ENCODE data around the gene KLHL41.

Gene KLHL41

GRCh38 chr2:169509298-169509885, at the start of gene KLHL41:
Gene KLHL41, plus strand, starts transcription at chr2:169509702. Its CDS starts 77 bp downstream, at chr2:169509779.
- no peak for DNase-seq

GRCh38 chr2:169461143-169461542, 48.4 kb upstream of the KLHL41 start:
- no peak for DNase-seq

GRCh38 chr2:169462896-169463695, 46.4 kb upstream of the KLHL41 start:
- no peak for DNase-seq

DNA sequence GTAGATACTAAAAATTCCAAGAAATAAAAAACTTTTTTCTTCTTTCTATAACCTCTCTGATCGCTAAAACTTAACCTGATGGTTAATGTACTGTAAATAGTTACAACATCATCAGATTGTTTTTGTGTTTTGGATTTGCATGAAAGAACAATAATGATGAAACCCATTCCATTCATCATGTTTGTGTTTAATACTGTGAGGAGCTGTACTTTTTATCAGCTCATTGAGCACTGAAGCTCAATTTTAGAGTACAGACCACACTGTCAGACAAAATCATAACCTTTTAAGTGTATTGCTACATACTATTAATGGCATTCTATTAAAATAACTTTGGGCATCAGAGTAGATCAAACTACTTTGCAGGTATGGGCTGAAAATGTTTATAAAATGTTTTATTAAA, 45.0 kb upstream of the KLHL41 start:
- DNase-seq, result no peak

- DNase-seq, result no peak
These were observed 44.6 kb upstream of the KLHL41 start for GRCh38 chr2:169464882-169465281.

GRCh38 chr2:169468841-169469240, 40.7 kb upstream of the KLHL41 start:
- no peak for DNase-seq

DNA sequence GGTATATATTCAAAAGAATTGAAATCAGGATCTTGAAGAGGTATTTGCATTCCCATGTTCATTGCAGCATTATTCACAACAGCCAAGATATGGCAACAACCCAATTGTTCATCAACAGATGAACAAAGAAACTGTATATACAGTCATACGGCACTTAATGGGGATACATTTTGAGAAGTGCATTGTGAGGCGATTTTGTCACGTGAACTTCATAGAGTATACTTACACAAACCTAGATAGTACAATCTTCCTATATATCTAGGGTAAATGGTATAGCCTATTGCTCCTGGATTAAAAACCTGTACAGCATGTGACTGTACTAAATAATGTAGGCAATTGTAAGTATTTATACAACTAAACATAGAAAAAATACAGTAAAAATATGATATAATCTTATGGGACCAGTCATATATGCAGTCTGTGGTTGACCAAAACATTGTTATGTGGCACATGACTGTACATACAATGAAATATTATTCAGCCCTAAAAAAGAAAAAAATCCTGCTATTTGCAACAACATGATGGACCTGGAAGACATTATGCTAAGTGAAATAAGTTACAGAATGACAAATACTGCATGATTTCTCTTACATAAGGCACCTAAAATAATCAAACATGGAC, 39.4 kb upstream of the KLHL41 start:
- DNase-seq, result no peak

DNA sequence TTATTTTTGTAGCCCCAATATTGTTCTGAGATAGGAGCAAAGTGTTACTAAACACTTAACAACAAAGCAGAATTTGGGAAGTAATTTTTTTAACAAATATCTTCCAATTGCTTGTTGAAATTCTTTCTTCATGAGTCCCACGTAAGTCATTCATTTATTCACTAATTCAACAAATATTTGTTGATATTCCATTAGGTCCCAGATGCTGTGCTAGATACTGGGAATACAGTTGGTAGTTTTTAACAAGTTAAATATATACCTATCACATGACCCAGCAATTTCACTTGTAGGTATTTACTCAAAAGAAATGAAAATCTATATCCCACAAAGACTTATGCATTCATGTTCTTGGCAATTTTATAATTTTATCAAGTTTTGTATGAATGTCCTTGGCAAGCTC, 37.3 kb upstream of the KLHL41 start:
- DNase-seq, result no peak

DNA sequence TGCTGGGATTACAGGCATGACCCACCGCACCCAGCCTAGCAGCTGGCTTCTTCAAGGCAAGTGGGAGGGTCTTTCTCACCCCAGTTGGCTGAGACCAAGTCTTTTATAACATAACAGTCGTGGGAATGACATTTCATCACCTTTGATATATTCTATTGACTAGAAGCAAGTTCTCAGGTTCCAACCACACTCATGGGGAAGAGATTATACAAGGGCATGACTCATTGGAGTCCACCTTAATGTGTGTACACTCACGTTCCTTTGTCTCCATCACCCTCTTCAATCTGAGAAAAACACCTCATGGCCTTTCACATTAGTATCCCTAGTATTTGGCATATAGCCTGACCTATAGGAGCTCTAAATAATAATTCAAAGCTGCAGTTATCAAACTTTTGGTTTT, 33.0 kb upstream of the KLHL41 start:
- DNase-seq, result no peak

GRCh38 chr2:169478339-169478738, 31.2 kb upstream of the KLHL41 start:
- no peak for DNase-seq

DNA sequence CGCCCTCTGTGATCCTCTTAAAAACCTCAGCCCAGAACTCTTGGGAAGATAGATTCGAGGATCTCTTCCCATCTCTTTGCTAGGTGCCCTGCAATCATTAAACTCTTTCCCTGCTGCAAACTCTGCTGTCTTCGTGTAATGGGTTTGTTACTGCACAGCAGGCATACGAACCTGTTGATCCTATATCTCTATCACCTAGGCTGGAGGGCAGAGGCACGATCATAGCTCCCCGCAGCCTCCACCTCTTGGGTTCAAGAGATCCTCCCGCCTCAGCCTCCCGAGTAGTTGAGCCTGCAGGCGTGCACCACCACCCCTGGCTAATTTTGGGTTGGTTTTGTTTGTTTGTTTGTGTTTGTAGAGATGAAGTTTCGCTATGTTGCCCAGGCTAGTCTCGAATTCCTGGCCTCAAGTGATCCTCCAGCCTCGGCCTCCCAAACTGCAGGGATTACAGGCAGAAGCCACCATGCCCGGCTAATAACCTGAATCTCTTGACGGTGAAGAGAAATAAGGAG, 30.7 kb upstream of the KLHL41 start:
- DNase-seq, result no peak

- peak; percentile 53 to 83 for DNase-seq
These were observed 30.0 kb upstream of the KLHL41 start, which contains the start of gene BBS5 for GRCh38 chr2:169479257-169480078. Gene BBS5, plus strand, starts transcription at chr2:169479494. Its CDS starts 60 bp downstream, at chr2:169479554.

DNA sequence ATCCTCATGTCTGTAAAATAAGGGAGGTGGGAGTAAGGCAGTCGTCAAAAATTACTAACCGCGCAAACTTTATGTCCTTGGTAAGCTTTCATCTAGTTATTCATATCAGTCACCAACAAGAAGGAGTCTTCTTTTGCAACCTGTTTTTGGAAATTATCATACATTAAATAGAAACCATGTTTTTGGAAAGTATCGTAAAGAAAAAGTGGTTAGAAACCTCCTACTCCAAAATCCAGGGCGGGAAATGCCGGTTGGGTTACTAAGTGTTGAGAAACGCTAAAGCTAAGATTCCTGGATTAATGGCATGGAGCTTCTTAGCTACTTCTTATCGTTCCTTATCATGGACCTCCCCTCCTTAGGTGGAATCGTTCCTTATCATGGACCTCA, 29.4 kb upstream of the KLHL41 start:
- no peak for DNase-seq

DNA sequence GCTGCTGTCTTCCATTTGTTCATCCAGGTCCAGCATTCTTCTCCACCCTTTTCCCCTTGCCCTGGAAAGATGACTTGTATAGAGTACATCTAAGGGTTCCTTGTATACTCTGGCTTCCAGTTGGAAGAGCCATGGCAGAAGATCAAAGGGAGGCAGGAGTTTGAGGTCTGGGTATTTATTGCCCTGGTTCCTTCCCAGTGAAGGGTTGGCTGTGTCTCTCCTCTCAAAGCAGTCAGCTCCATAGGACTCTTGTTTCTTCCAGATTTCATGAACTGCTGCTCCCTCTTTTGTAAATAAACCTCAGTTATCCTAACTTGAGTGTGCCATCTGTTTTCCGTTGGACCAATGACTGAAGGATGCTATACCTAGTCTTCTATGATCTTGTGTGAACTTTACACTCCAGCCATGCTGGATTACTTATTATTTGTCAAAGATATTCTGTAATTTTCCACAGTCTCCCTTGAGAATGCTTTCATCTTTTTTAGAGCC, 23.8 kb upstream of the KLHL41 start:
- no peak for DNase-seq

GRCh38 chr2:169486487-169486886, 23.0 kb upstream of the KLHL41 start:
- DNase-seq, result no peak

DNA sequence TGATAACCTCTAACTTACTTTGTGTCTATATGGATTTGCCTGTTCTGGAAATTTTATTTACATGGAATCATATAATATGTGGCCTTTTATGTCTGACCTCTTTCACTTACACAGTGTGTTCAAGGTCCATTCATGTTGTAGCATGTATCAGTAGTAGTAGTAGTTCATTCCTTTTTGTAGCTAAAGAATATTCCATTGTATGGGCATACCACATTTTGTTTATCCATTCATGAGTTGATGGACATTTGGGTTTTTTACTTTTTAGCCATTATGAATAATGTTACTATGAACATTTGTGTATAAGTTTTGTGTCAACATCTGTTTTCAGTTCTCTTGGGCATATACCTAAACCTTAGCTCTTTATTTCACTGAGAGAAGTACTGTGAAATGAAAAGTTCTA, 18.7 kb upstream of the KLHL41 start:
- DNase-seq, result no peak

DNA sequence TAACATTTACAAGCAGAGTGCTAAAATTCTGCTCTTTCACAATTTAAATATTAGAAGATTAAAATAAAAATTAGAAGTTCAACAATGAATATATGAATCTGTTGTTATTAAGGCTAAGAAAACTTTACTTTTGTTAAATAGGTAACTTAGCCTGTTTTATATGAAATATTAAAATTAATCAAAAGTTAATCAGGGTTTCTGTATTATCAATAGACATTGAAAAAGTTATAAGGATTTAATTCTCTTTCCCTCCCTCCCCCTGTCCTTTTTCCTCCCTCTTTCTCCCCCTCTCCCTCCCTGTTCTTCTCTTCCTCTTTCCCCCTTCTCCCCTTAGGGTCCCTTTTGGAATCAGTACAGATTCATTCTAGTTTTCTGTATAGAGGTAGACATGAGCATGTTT, 18.1 kb upstream of the KLHL41 start:
- DNase-seq, result no peak

DNA sequence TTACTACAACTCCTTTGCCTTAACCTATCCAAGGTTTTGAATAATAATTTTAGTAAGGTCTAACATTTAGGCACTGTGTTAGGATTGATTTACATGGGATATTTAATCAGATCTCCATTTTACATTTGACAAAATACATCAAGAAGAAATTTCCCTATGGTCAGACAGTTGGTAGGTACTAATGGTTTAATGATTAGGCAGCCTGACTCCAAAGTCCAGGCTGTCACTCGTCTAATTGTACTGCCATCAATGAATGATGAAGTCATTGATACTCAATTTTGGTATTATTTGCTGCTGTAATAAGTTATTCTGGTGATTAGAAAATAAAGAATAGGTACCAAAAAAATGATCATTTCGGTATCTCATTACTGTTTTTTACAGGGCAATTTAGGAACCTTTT, 16.1 kb upstream of the KLHL41 start:
- no peak for DNase-seq

- DNase-seq, result no peak
These were observed 14.1 kb upstream of the KLHL41 start for GRCh38 chr2:169495310-169495928.

DNA sequence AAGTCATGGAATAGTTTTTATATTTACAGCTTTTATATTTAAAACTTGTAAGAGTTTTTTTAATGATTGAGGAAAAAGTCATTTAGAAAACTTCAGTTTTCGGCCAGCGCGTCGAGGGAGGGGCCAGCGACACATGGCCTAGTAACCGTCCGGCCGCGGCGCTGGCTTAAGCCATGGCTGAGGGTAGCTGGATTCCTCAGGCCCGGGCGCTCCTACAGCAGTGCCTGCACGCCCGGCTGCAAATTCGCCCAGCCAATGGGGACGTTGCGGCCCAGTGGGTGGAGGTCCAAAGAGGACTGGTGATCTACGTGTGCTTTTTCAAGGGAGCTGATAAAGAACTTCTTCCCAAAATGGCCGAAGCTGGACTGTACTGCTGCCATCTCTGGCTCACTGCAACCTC, 4.9 kb upstream of the KLHL41 start:
- DNase-seq, result no peak

DNA sequence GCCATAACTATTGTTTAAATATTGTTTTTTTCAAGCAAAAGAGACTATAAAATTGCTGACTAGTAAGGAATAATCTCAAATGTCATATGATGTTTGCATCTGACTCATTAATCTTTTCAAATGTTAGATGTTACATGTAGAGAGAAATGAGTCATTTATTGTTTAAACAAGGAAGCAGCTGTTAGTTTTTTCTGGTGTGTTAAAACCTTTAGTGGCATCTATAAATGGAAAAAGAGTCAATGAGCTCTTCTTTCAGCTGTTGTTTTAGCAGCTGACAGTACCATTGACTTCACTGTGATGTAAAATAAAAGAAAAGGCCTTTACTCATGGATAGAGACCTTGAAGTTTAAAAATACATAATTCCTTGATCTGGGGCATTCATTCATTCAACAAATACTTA, 1.8 kb upstream of the KLHL41 start:
- DNase-seq, result peak; percentile 15 to 48

DNA sequence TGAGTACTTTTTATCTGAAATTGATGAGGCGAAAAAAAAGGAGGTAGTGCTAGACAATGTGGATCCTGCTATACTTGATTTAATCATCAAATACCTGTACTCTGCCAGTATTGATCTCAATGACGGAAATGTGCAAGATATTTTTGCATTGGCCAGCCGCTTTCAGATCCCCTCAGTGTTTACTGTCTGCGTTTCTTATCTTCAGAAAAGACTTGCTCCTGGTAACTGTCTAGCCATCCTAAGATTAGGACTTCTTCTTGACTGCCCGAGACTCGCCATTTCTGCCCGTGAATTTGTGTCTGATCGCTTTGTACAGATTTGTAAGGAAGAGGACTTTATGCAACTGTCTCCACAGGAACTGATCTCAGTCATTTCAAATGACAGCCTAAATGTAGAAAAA, 453 bp downstream of the KLHL41 start:
- DNase-seq, result no peak

Measured in NCI-H446 (cell line).